ENCODE data around the gene VPS41.
A peak's percentile ranks its signal among the peaks of the same experiment; 100 is the strongest.

Gene VPS41

GRCh38 chr7:38798552-38799267 is 110.3 kb downstream of the VPS41 start:
- no peak overlapping the region for H2BK120ac ChIP-seq (ENCODE audit: low read depth, low read length)
- no peaks in the 10 kb centered on the region for H3K27me3 ChIP-seq (ENCODE audit: control insufficient read depth in 3 of 3, insufficient read depth in 3 of 3, low read depth in 1 of 3, low read length in 3 of 3)
- no peak overlapping the region for H2BK12ac ChIP-seq (ENCODE audit: low read length)
- H4K8ac ChIP-seq (ENCODE audit: low read depth, low read length), result no peak overlapping the region
- no peak overlapping the region for H3K9ac ChIP-seq (ENCODE audit: low read depth, low read length, poor library complexity)
- DNase-seq (ENCODE audit: low spot score), result no peak
- no peak overlapping the region for H3K14ac ChIP-seq (ENCODE audit: low read length)
- H3K9me3 ChIP-seq (replicated peaks in 1 of 2; ENCODE audit: control insufficient read depth in 2 of 2, insufficient read depth in 1 of 2, low read depth in 1 of 2, low read length in 2 of 2), result no peaks in the 10 kb centered on the region
- no peak overlapping the region for H3K23ac ChIP-seq (ENCODE audit: low read depth, low read length, poor library complexity)
- H2AFZ ChIP-seq (ENCODE audit: low read length), result no peak overlapping the region
- H3K4me2 ChIP-seq (ENCODE audit: insufficient read depth, low read length, poor library complexity, severe bottlenecking), result no peak overlapping the region
- no peak overlapping the region for H2BK5ac ChIP-seq (ENCODE audit: low read length)
- no peak overlapping the region for H3K18ac ChIP-seq (ENCODE audit: low read length)
- no peak overlapping the region for H2AK5ac ChIP-seq (ENCODE audit: low read depth, low read length)
- H3K4ac ChIP-seq (ENCODE audit: low read length), result no peak overlapping the region
- no peak overlapping the region for H3K4me3 ChIP-seq (ENCODE audit: low read length in 2 of 2)
- H3K36me3 ChIP-seq (replicated peaks in 1 of 2; ENCODE audit: control insufficient read depth in 2 of 2, insufficient read depth in 2 of 2, low read length in 2 of 2), result peaks cover 0 to 15% of the 10 kb centered on the region in 2 donors
- no peak overlapping the region for H4K91ac ChIP-seq (ENCODE audit: low read depth, low read length, poor library complexity)
- H2BK15ac ChIP-seq (ENCODE audit: low read length), result no peak overlapping the region
- no CpG with 5 or more reads among the region's 7 CpGs for WGBS, 2 donors (ENCODE audit: extremely low coverage in 2 of 2, insufficient read length in 2 of 2, insufficient replicate concordance in 1 of 2)
- H3K79me1 ChIP-seq (ENCODE audit: low read depth, low read length), result no peaks in the 10 kb centered on the region
- no peaks in the 10 kb centered on the region for H3K4me1 ChIP-seq (ENCODE audit: control insufficient read depth in 2 of 2, insufficient read depth in 1 of 2, low read depth in 1 of 2, low read length in 2 of 2)
- H3K27ac ChIP-seq (replicated peaks; ENCODE audit: low read length), result no peak overlapping the region

- Histone ChIP-seq H3K36me3 (replicated peaks in 1 of 2; ENCODE audit: control insufficient read depth in 2 of 2, insufficient read depth in 2 of 2, low read length in 2 of 2) (peaks cover 0 to 28% of the 10 kb centered on the region in 2 donors), H3K4ac (ENCODE audit: low read length) (no peak overlapping the region), H3K18ac (ENCODE audit: low read length) (no peak overlapping the region), H4K8ac (ENCODE audit: low read depth, low read length) (no peak overlapping the region), H3K79me1 (ENCODE audit: low read depth, low read length) (no peaks in the 10 kb centered on the region), H3K4me2 (ENCODE audit: insufficient read depth, low read length, poor library complexity, severe bottlenecking) (no peak overlapping the region), H2BK5ac (ENCODE audit: low read length) (no peak overlapping the region), H2BK15ac (ENCODE audit: low read length) (no peak overlapping the region), H3K14ac (ENCODE audit: low read length) (no peak overlapping the region), H3K9me3 (replicated peaks in 1 of 2; ENCODE audit: control insufficient read depth in 2 of 2, insufficient read depth in 1 of 2, low read depth in 1 of 2, low read length in 2 of 2) (no peaks in the 10 kb centered on the region), H4K91ac (ENCODE audit: low read depth, low read length, poor library complexity) (no peak overlapping the region), H3K23ac (ENCODE audit: low read depth, low read length, poor library complexity) (no peak overlapping the region), H3K4me1 (ENCODE audit: control insufficient read depth in 2 of 2, insufficient read depth in 1 of 2, low read depth in 1 of 2, low read length in 2 of 2) (no peaks in the 10 kb centered on the region), H3K27ac (replicated peaks; ENCODE audit: low read length) (no peak overlapping the region), H2AFZ (ENCODE audit: low read length) (no peak overlapping the region), H2BK120ac (ENCODE audit: low read depth, low read length) (no peak overlapping the region), H2BK12ac (ENCODE audit: low read length) (no peak overlapping the region), H3K9ac (ENCODE audit: low read depth, low read length, poor library complexity) (no peak overlapping the region), H3K4me3 (ENCODE audit: low read length in 2 of 2) (no peak overlapping the region), H3K27me3 (ENCODE audit: control insufficient read depth in 3 of 3, insufficient read depth in 3 of 3, low read depth in 1 of 3, low read length in 3 of 3) (no peaks in the 10 kb centered on the region), H2AK5ac (ENCODE audit: low read depth, low read length) (no peak overlapping the region)
- peak; percentile 49 for DNase-seq (ENCODE audit: low spot score)
- no CpG with 5 or more reads among the region's 8 CpGs for WGBS, 2 donors (ENCODE audit: extremely low coverage in 2 of 2, insufficient read length in 2 of 2, insufficient replicate concordance in 1 of 2)
Observed at GRCh38 chr7:38796626-38797501, 112.1 kb downstream of the VPS41 start.

- no peak overlapping the region for H4K91ac ChIP-seq (ENCODE audit: low read depth, low read length, poor library complexity)
- H3K4me3 ChIP-seq (ENCODE audit: low read length in 2 of 2), result no peak overlapping the region
- H3K4ac ChIP-seq (ENCODE audit: low read length), result no peak overlapping the region
- no peak overlapping the region for H3K9ac ChIP-seq (ENCODE audit: low read depth, low read length, poor library complexity)
- no CpG with 5 or more reads among the region's 2 CpGs for WGBS, 2 donors (ENCODE audit: extremely low coverage in 2 of 2, insufficient read length in 2 of 2, insufficient replicate concordance in 1 of 2)
- no peaks in the 10 kb centered on the region for H3K9me3 ChIP-seq (replicated peaks in 1 of 2; ENCODE audit: control insufficient read depth in 2 of 2, insufficient read depth in 1 of 2, low read depth in 1 of 2, low read length in 2 of 2)
- H3K18ac ChIP-seq (ENCODE audit: low read length), result no peak overlapping the region
- H2AFZ ChIP-seq (ENCODE audit: low read length), result no peak overlapping the region
- no peaks in the 10 kb centered on the region for H3K4me1 ChIP-seq (ENCODE audit: control insufficient read depth in 2 of 2, insufficient read depth in 1 of 2, low read depth in 1 of 2, low read length in 2 of 2)
- DNase-seq (ENCODE audit: low spot score), result no peak
- no peak overlapping the region for H3K23ac ChIP-seq (ENCODE audit: low read depth, low read length, poor library complexity)
- H3K14ac ChIP-seq (ENCODE audit: low read length), result no peak overlapping the region
- H3K79me1 ChIP-seq (ENCODE audit: low read depth, low read length), result no peaks in the 10 kb centered on the region
- H4K8ac ChIP-seq (ENCODE audit: low read depth, low read length), result no peak overlapping the region
- H2BK12ac ChIP-seq (ENCODE audit: low read length), result no peak overlapping the region
- H2BK120ac ChIP-seq (ENCODE audit: low read depth, low read length), result no peak overlapping the region
- no peak overlapping the region for H3K4me2 ChIP-seq (ENCODE audit: insufficient read depth, low read length, poor library complexity, severe bottlenecking)
- H2BK5ac ChIP-seq (ENCODE audit: low read length), result no peak overlapping the region
- no peaks in the 10 kb centered on the region for H3K27me3 ChIP-seq (ENCODE audit: control insufficient read depth in 3 of 3, insufficient read depth in 3 of 3, low read depth in 1 of 3, low read length in 3 of 3)
- no peak overlapping the region for H2BK15ac ChIP-seq (ENCODE audit: low read length)
- H2AK5ac ChIP-seq (ENCODE audit: low read depth, low read length), result no peak overlapping the region
- H3K27ac ChIP-seq (replicated peaks; ENCODE audit: low read length), result no peak overlapping the region
- peaks cover 0 to 37% of the 10 kb centered on the region in 2 donors for H3K36me3 ChIP-seq (replicated peaks in 1 of 2; ENCODE audit: control insufficient read depth in 2 of 2, insufficient read depth in 2 of 2, low read length in 2 of 2)
Observed at GRCh38 chr7:38795593-38795992, 113.4 kb downstream of the VPS41 start.

GRCh38 chr7:38781991-38782390 is 127.0 kb downstream of the VPS41 start:
- DNase-seq (ENCODE audit: low spot score), result no peak
- Histone ChIP-seq H3K27ac (replicated peaks; ENCODE audit: low read length) (peak overlapping the region; percentile 23), H4K91ac (ENCODE audit: low read depth, low read length, poor library complexity) (no peak overlapping the region), H3K27me3 (ENCODE audit: control insufficient read depth in 3 of 3, insufficient read depth in 3 of 3, low read depth in 1 of 3, low read length in 3 of 3) (no peaks in the 10 kb centered on the region), H4K8ac (ENCODE audit: low read depth, low read length) (no peak overlapping the region), H3K36me3 (replicated peaks in 1 of 2; ENCODE audit: control insufficient read depth in 2 of 2, insufficient read depth in 2 of 2, low read length in 2 of 2) (peaks cover 0 to 2% of the 10 kb centered on the region in 2 donors), H3K9ac (ENCODE audit: low read depth, low read length, poor library complexity) (no peak overlapping the region), H2AK5ac (ENCODE audit: low read depth, low read length) (no peak overlapping the region), H3K9me3 (replicated peaks in 1 of 2; ENCODE audit: control insufficient read depth in 2 of 2, insufficient read depth in 1 of 2, low read depth in 1 of 2, low read length in 2 of 2) (peaks cover 0 to 5% of the 10 kb centered on the region in 2 donors), H2BK12ac (ENCODE audit: low read length) (no peak overlapping the region), H3K4ac (ENCODE audit: low read length) (no peak overlapping the region), H3K14ac (ENCODE audit: low read length) (no peak overlapping the region), H3K18ac (ENCODE audit: low read length) (no peak overlapping the region), H3K4me3 (ENCODE audit: low read length in 2 of 2) (no peak overlapping the region), H3K79me1 (ENCODE audit: low read depth, low read length) (no peaks in the 10 kb centered on the region), H2BK120ac (ENCODE audit: low read depth, low read length) (no peak overlapping the region), H2BK15ac (ENCODE audit: low read length) (no peak overlapping the region), H2AFZ (ENCODE audit: low read length) (no peak overlapping the region), H3K4me2 (ENCODE audit: insufficient read depth, low read length, poor library complexity, severe bottlenecking) (no peak overlapping the region), H2BK5ac (ENCODE audit: low read length) (no peak overlapping the region), H3K23ac (ENCODE audit: low read depth, low read length, poor library complexity) (no peak overlapping the region), H3K4me1 (ENCODE audit: control insufficient read depth in 2 of 2, insufficient read depth in 1 of 2, low read depth in 1 of 2, low read length in 2 of 2) (peaks cover 5 to 8% of the 10 kb centered on the region in 2 donors)

All from neuronal stem cell (in vitro differentiated cells).